ENCODE results near the gene TMEM131L.

The TMEM131L gene

DNA sequence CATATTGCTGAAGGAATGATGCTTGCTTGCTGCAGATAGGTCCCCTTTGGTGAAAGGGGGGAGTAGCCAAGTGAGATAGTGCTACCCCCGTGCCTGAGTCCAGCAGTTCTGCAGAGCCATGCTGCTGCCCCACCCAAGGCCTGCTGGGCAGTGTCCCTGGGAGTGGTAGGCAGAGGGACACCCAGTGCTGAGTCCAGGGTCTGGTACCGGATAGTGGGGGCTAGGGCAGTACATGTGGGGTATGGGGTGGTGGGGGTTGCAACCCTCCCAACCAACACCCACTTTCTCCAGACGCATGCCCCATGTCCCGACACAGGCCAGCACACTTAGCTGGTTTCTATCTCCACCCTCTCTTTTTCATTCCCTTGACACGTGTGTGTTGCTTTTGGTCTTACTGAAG lies 155.9 kb downstream of the TMEM131L start:
- Histone ChIP-seq H3K27me3 (ENCODE audit: insufficient read depth, low read length, poor library complexity, severe bottlenecking) (no peaks in the 10 kb centered on the region), H3F3A (ENCODE audit: low read depth) (no peaks in the 10 kb centered on the region), H3K4me2 (ENCODE audit: low read depth, low read length, poor library complexity, severe bottlenecking) (no peak overlapping the region), H3K9me2 (replicated peaks; ENCODE audit: low read depth, low read length) (no peaks in the 10 kb centered on the region), H3K79me2 (ENCODE audit: insufficient read depth, low read length) (no peaks in the 10 kb centered on the region), H2AFZ (ENCODE audit: low read length) (no peak overlapping the region), H3K9ac (ENCODE audit: low read depth, low read length, poor library complexity, severe bottlenecking) (no peak overlapping the region), H3K36me3 (ENCODE audit: insufficient read depth, low read length) (peaks cover 95% of the 10 kb centered on the region), H3K4me1 (ENCODE audit: insufficient read depth, low read length, poor library complexity, severe bottlenecking) (no peaks in the 10 kb centered on the region), H3K9me3 (ENCODE audit: insufficient read depth, low read depth, low read length) (no peaks in the 10 kb centered on the region), H4K20me1 (ENCODE audit: insufficient read depth, low read length, poor library complexity, severe bottlenecking) (no peaks in the 10 kb centered on the region), H3K4me3 (ENCODE audit: low read length, poor library complexity, severe bottlenecking) (no peak overlapping the region)
- TF ChIP-seq EZH2phosphoT487 (IDR thresholded peaks at IDR 0.05; ENCODE audit: borderline replicate concordance): no peak
- TF ChIP-seq, protein P1, sequence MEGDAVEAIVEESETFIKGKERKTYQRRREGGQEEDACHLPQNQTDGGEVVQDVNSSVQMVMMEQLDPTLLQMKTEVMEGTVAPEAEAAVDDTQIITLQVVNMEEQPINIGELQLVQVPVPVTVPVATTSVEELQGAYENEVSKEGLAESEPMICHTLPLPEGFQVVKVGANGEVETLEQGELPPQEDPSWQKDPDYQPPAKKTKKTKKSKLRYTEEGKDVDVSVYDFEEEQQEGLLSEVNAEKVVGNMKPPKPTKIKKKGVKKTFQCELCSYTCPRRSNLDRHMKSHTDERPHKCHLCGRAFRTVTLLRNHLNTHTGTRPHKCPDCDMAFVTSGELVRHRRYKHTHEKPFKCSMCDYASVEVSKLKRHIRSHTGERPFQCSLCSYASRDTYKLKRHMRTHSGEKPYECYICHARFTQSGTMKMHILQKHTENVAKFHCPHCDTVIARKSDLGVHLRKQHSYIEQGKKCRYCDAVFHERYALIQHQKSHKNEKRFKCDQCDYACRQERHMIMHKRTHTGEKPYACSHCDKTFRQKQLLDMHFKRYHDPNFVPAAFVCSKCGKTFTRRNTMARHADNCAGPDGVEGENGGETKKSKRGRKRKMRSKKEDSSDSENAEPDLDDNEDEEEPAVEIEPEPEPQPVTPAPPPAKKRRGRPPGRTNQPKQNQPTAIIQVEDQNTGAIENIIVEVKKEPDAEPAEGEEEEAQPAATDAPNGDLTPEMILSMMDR (conservative IDR thresholded peaks at IDR 0.05; ENCODE audit: low read length): no peak

- Histone ChIP-seq H3K4me1 (ENCODE audit: insufficient read depth, low read length, poor library complexity, severe bottlenecking) (no peaks in the 10 kb centered on the region), H3K4me2 (ENCODE audit: low read depth, low read length, poor library complexity, severe bottlenecking) (no peak overlapping the region), H3F3A (ENCODE audit: low read depth) (no peaks in the 10 kb centered on the region), H3K36me3 (ENCODE audit: insufficient read depth, low read length) (peaks cover 95% of the 10 kb centered on the region), H3K9ac (ENCODE audit: low read depth, low read length, poor library complexity, severe bottlenecking) (no peak overlapping the region), H3K79me2 (ENCODE audit: insufficient read depth, low read length) (no peaks in the 10 kb centered on the region), H2AFZ (ENCODE audit: low read length) (no peak overlapping the region), H3K9me2 (replicated peaks; ENCODE audit: low read depth, low read length) (no peaks in the 10 kb centered on the region), H3K27me3 (ENCODE audit: insufficient read depth, low read length, poor library complexity, severe bottlenecking) (no peaks in the 10 kb centered on the region), H3K9me3 (ENCODE audit: insufficient read depth, low read depth, low read length) (no peaks in the 10 kb centered on the region), H4K20me1 (ENCODE audit: insufficient read depth, low read length, poor library complexity, severe bottlenecking) (no peaks in the 10 kb centered on the region), H3K4me3 (ENCODE audit: low read length, poor library complexity, severe bottlenecking) (no peak overlapping the region)
- TF ChIP-seq, protein P1 (conservative IDR thresholded peaks at IDR 0.05; ENCODE audit: low read length): no peak
- TF ChIP-seq EZH2phosphoT487 (IDR thresholded peaks at IDR 0.05; ENCODE audit: borderline replicate concordance): no peak
Measured at GRCh38 chr4:153622778-153623240, 156.6 kb downstream of the TMEM131L start.

DNA sequence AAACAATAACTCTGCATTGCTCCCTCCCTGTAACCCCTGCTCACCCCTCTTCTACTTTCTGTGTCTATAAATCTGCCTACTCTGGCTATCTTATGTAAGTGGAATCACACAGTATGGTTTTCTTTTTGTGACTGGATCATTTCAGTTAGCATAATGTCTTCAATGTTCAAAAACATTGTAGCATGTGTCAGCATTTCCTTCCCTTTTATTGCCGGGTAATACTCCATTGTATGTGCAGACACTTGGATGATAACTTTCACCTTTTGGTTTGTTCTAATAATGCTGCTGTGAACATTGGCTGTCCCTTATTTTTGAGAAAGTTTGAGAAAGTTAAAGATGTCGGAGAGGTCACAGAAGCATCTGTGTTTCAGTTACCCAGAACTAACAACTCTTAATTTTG lies 157.3 kb downstream of the TMEM131L start:
- H3K9ac ChIP-seq (ENCODE audit: low read depth, low read length, poor library complexity, severe bottlenecking): no peak overlapping the region
- H4K20me1 ChIP-seq (ENCODE audit: insufficient read depth, low read length, poor library complexity, severe bottlenecking): no peaks in the 10 kb centered on the region
- H3K4me3 ChIP-seq (ENCODE audit: low read length, poor library complexity, severe bottlenecking): no peak overlapping the region
- H3K4me1 ChIP-seq (ENCODE audit: insufficient read depth, low read length, poor library complexity, severe bottlenecking): no peaks in the 10 kb centered on the region
- H3K27me3 ChIP-seq (ENCODE audit: insufficient read depth, low read length, poor library complexity, severe bottlenecking): no peaks in the 10 kb centered on the region
- H3K4me2 ChIP-seq (ENCODE audit: low read depth, low read length, poor library complexity, severe bottlenecking): no peak overlapping the region
- H3K9me3 ChIP-seq (ENCODE audit: insufficient read depth, low read depth, low read length): no peaks in the 10 kb centered on the region
- H3K9me2 ChIP-seq (replicated peaks; ENCODE audit: low read depth, low read length): no peaks in the 10 kb centered on the region
- no peaks in the 10 kb centered on the region for H3F3A ChIP-seq (ENCODE audit: low read depth)
- H2AFZ ChIP-seq (ENCODE audit: low read length): no peak overlapping the region
- H3K79me2 ChIP-seq (ENCODE audit: insufficient read depth, low read length): no peaks in the 10 kb centered on the region
- peaks cover 96% of the 10 kb centered on the region for H3K36me3 ChIP-seq (ENCODE audit: insufficient read depth, low read length)
- no peak for TF ChIP-seq EZH2phosphoT487 (IDR thresholded peaks at IDR 0.05; ENCODE audit: borderline replicate concordance)
- TF ChIP-seq, protein P1 (conservative IDR thresholded peaks at IDR 0.05; ENCODE audit: low read length): no peak
